Loucy (cell line): ENCODE results near the gene STK35.

Experiments used
- H2AFZ ChIP-seq: fragments of 200-600 bp; sonication (generic); 2 replicates; pipeline ENCODE4 v1.6.0; 2016; ENCODE audit warnings: antibody characterized with exemption, mild to moderate bottlenecking, low read length, moderate library complexity
- H3F3A ChIP-seq: fragments of 200-600 bp; 2 replicates; pipeline ENCODE4 v1.6.0; 2016; ENCODE audit warnings: antibody characterized with exemption, low read depth, mild to moderate bottlenecking
- H3K27me3 ChIP-seq: fragments of 200-600 bp; sonication (generic); 2 replicates; pipeline ENCODE4 v1.6.1; 2014; ENCODE audit warnings: low read length, mild to moderate bottlenecking; ENCODE audit not compliant: insufficient read depth, poor library complexity, severe bottlenecking
- H3K36me3 ChIP-seq: fragments of 200-600 bp; sonication (generic); 2 replicates; pipeline ENCODE4 v1.6.1; 2016; ENCODE audit warnings: low read length; ENCODE audit not compliant: insufficient read depth
- H3K4me1 ChIP-seq: fragments of 200-600 bp; sonication (generic); 2 replicates; pipeline ENCODE4 v1.5.1; 2014; ENCODE audit warnings: low read length, mild to moderate bottlenecking; ENCODE audit not compliant: insufficient read depth, poor library complexity, severe bottlenecking
- H3K4me2 ChIP-seq: fragments of 200-600 bp; sonication (generic); 2 replicates; pipeline ENCODE4 v1.6.0; 2014; ENCODE audit warnings: antibody characterized with exemption, low read length, low read depth, mild to moderate bottlenecking; ENCODE audit not compliant: poor library complexity, severe bottlenecking
- H3K4me3 ChIP-seq: fragments of 200-600 bp; sonication (generic); 2 replicates; pipeline ENCODE4 v1.5.1; 2014; ENCODE audit warnings: low read length, mild to moderate bottlenecking, mixed read lengths; ENCODE audit not compliant: poor library complexity, severe bottlenecking
- H3K79me2 ChIP-seq: fragments of 200-600 bp; sonication (generic); 2 replicates; pipeline ENCODE4 v1.6.1; 2014; ENCODE audit warnings: low read length; ENCODE audit not compliant: insufficient read depth
- H3K9ac ChIP-seq: fragments of 200-600 bp; sonication (generic); 2 replicates; pipeline ENCODE4 v1.6.0; 2014; ENCODE audit warnings: mild to moderate bottlenecking, low read depth, low read length, moderate library complexity; ENCODE audit not compliant: poor library complexity, severe bottlenecking
- H3K9me2 ChIP-seq: fragments of 200-600 bp; sonication (generic); replicated peaks from 2 replicates; pipeline ENCODE4 v1.6.1; 2016; ENCODE audit warnings: low read depth, low read length, mixed read lengths
- H3K9me3 ChIP-seq: fragments of 200-600 bp; sonication (generic); 2 replicates; pipeline ENCODE4 v1.6.1; 2014; ENCODE audit warnings: mild to moderate bottlenecking, antibody characterized with exemption, low read length, low read depth; ENCODE audit not compliant: insufficient read depth
- H4K20me1 ChIP-seq: fragments of 200-600 bp; sonication (generic); 2 replicates; pipeline ENCODE4 v1.6.0; 2014; ENCODE audit warnings: antibody characterized with exemption, low read length, mild to moderate bottlenecking; ENCODE audit not compliant: insufficient read depth, poor library complexity, severe bottlenecking
- EZH2phosphoT487 ChIP-seq: fragments of 200-600 bp; IDR thresholded peaks from 2 replicates; pipeline ENCODE4 v1.6.1; 2018; ENCODE audit warnings: antibody characterized with exemption, mild to moderate bottlenecking, moderate library complexity, borderline replicate concordance
- TF ChIP-seq, protein P1 (sequence below): fragments of 200-600 bp; sonication (generic); conservative IDR thresholded peaks from 2 replicates; pipeline ENCODE4 v1.5.1; 2014; ENCODE audit warnings: mild to moderate bottlenecking, antibody characterized with exemption, low read length

Gene STK35

DNA sequence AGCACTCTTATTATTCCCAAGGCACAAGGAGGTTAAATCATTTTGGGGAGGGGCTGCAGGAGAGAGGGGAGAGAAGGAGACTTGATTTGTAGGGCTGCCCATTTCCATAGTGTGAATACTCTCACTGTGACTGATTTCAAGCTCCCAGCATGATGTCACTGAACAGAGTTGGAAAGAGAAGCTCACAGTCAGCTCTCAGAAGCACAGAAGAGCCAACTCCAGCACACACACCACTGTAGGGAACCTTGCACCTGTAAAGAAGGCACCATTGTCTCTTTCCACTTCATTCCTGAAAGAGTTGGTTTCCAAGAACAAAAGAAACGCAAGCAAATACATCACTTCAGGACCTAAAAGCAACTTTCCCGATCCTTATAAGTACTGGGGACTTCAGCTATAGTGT is 12.7 kb upstream of the STK35 start:
- Histone ChIP-seq H3K4me3 (no peak overlapping the region), H3K4me2 (no peak overlapping the region), H4K20me1 (no peaks in the 10 kb centered on the region), H3K27me3 (no peaks in the 10 kb centered on the region), H3K9ac (no peak overlapping the region), H3F3A (no peaks in the 10 kb centered on the region), H3K36me3 (no peaks in the 10 kb centered on the region), H3K9me3 (no peaks in the 10 kb centered on the region), H3K79me2 (no peaks in the 10 kb centered on the region), H3K4me1 (no peaks in the 10 kb centered on the region), H3K9me2 (no peaks in the 10 kb centered on the region), H2AFZ (no peak overlapping the region)
- TF ChIP-seq EZH2phosphoT487 = no peak
- TF ChIP-seq, protein P1, sequence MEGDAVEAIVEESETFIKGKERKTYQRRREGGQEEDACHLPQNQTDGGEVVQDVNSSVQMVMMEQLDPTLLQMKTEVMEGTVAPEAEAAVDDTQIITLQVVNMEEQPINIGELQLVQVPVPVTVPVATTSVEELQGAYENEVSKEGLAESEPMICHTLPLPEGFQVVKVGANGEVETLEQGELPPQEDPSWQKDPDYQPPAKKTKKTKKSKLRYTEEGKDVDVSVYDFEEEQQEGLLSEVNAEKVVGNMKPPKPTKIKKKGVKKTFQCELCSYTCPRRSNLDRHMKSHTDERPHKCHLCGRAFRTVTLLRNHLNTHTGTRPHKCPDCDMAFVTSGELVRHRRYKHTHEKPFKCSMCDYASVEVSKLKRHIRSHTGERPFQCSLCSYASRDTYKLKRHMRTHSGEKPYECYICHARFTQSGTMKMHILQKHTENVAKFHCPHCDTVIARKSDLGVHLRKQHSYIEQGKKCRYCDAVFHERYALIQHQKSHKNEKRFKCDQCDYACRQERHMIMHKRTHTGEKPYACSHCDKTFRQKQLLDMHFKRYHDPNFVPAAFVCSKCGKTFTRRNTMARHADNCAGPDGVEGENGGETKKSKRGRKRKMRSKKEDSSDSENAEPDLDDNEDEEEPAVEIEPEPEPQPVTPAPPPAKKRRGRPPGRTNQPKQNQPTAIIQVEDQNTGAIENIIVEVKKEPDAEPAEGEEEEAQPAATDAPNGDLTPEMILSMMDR = no peak

DNA sequence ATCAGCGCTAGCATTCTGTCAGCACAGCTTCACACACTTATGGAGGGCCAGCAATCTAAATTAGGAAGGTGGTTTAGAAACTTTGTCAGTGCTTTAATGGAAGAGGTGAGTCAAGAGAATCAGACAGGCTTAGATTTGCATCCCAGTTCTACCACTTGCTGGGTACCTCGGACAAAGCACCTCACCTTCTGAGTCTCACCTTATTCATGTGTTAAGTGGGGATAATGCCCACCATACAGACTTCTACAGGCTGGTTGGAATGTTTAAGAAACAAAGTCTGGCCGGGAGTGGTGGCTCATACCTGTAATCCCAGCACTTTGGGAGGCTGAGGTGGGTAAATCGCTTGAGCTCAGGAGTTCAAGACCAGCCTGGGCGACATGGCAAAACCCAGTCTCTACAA is 12.2 kb upstream of the STK35 start:
- no peaks in the 10 kb centered on the region for H3K9me2 ChIP-seq
- H3K4me3 ChIP-seq = no peak overlapping the region
- no peak for TF ChIP-seq EZH2phosphoT487
- TF ChIP-seq, protein P1 = no peak

DNA sequence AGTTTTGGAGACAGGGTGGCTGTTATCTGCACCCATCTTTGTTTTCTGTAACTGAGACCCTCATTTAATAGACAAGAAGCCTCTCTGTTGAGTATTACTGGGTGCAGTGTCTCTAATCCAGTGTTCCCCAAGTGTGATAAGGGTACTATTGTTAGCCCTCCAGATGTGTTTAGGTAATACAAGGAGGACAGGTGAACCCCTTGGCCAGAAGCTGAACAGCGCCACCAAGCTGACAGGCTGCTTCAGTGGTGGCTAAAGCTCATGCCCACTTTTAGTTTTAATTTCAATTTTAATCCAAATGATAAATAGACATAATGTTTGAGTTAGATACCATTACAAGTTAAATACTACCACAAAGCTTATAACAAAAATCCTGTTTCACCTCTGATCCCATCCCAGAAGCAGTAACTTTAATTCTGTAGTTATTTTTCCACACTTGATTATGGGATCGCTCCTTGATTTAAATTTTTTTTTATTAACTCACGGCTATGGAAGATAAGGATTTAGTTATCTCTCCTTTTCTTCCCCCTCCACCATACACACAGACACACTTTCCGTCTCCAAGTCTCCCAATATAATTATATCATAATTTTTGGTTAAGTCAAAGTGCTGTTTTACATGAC is 8.4 kb upstream of the STK35 start:
- Histone ChIP-seq H3K9me2 (no peaks in the 10 kb centered on the region), H3K27me3 (no peaks in the 10 kb centered on the region), H3K4me2 (no peak overlapping the region), H3K9ac (no peak overlapping the region), H4K20me1 (no peaks in the 10 kb centered on the region), H3K4me3 (no peak overlapping the region), H2AFZ (no peak overlapping the region), H3K36me3 (no peaks in the 10 kb centered on the region), H3K9me3 (no peaks in the 10 kb centered on the region), H3K4me1 (no peaks in the 10 kb centered on the region), H3K79me2 (no peaks in the 10 kb centered on the region), H3F3A (no peaks in the 10 kb centered on the region)
- TF ChIP-seq EZH2phosphoT487 = no peak
- TF ChIP-seq, protein P1 = peak; percentile 93

More for the DNA sequence above, 12.2 kb upstream of the STK35 start:
- Histone ChIP-seq H3K9me3 (no peaks in the 10 kb centered on the region), H2AFZ (no peak overlapping the region), H3K79me2 (no peaks in the 10 kb centered on the region), H3K4me2 (no peak overlapping the region), H3K4me1 (no peaks in the 10 kb centered on the region), H3K36me3 (no peaks in the 10 kb centered on the region), H3K27me3 (no peaks in the 10 kb centered on the region), H3K9ac (no peak overlapping the region), H3F3A (no peaks in the 10 kb centered on the region), H4K20me1 (no peaks in the 10 kb centered on the region)
